Fibroblast of lung (primary cell): Measurements from ENCODE around the gene TAOK2.
A peak's percentile ranks its signal among the peaks of the same experiment; 100 is the strongest.

Experiments used
- CTCF ChIP-seq, 2 donors: IDR thresholded peaks in 1 of 2; conservative IDR thresholded peaks in 1 of 2; 1 replicate in 1 of 2; 2 replicates in 1 of 2; pipeline ENCODE4 v1.5.1; 2011 to 2012; ENCODE audit warnings: low read length in 2 of 2, control low read depth in 1 of 2, inconsistent platforms in 1 of 2, low read depth in 1 of 2, mild to moderate bottlenecking in 1 of 2
- EZH2 ChIP-seq: IDR thresholded peaks from 2 replicates; pipeline ENCODE4 v1.5.1; 2012; ENCODE audit warnings: low read length, control low read depth, mild to moderate bottlenecking; ENCODE audit errors: missing control alignments

- TF ChIP-seq CTCF (conservative IDR thresholded peaks at IDR 0.05 in 1 of 2, IDR thresholded peaks at IDR 0.05 in 1 of 2; ENCODE audit: low read depth in 1 of 2, low read length in 2 of 2) (no peak), EZH2 (peak; percentile 31)
Measured at GRCh38 chr16:30010844-30011713, 37.4 kb downstream of the TAOK2 start, which contains the start of gene DOC2A.
